Embryonic facial prominence (tissue), 1 donor: ENCODE data around the gene TTC7B.

Source experiments
- DNase-seq: peaks from one replicate; pipeline ENCODE4 v3.0.0-alpha.2; 2016; ENCODE audit errors: extremely low spot score

Gene TTC7B

GRCh38 chr14:90648421-90648820 is 167.8 kb downstream of the TTC7B start:
- DNase-seq, result no peak

GRCh38 chr14:90647473-90648005 is 168.7 kb downstream of the TTC7B start:
- DNase-seq, result no peak

GRCh38 chr14:90645842-90646443 is 170.3 kb downstream of the TTC7B start:
- DNase-seq, result no peak

GRCh38 chr14:90644882-90645281 is 171.3 kb downstream of the TTC7B start:
- no peak for DNase-seq

- DNase-seq, result no peak
Measured at GRCh38 chr14:90643982-90644670, 172.1 kb downstream of the TTC7B start.

GRCh38 chr14:90642244-90642717 is 173.9 kb downstream of the TTC7B start:
- no peak for DNase-seq

- peak; percentile 31 for DNase-seq
Measured at GRCh38 chr14:90641615-90642243, 174.5 kb downstream of the TTC7B start.

- no peak for DNase-seq
Measured at GRCh38 chr14:90641168-90641567, 175.1 kb downstream of the TTC7B start.

- DNase-seq, result no peak
Measured at GRCh38 chr14:90639641-90640040, 176.6 kb downstream of the TTC7B start.

GRCh38 chr14:90632871-90633270 is 183.4 kb downstream of the TTC7B start:
- DNase-seq, result no peak

- no peak for DNase-seq
Measured at GRCh38 chr14:90632451-90632850, 183.8 kb downstream of the TTC7B start.

GRCh38 chr14:90630171-90630806 is 185.9 kb downstream of the TTC7B start:
- DNase-seq, result no peak

- no peak for DNase-seq
Measured at GRCh38 chr14:90629471-90629870, 186.8 kb downstream of the TTC7B start.

GRCh38 chr14:90628825-90629224 is 187.4 kb downstream of the TTC7B start:
- no peak for DNase-seq

- DNase-seq, result no peak
Measured at GRCh38 chr14:90627478-90627877, 188.8 kb downstream of the TTC7B start.

- DNase-seq, result no peak
Measured at GRCh38 chr14:90626550-90626949, 189.7 kb downstream of the TTC7B start.

GRCh38 chr14:90625445-90625844 is 190.8 kb downstream of the TTC7B start:
- DNase-seq, result no peak

- DNase-seq, result no peak
Measured at GRCh38 chr14:90624732-90625400, 191.4 kb downstream of the TTC7B start.

GRCh38 chr14:90624227-90624626 is 192.0 kb downstream of the TTC7B start:
- no peak for DNase-seq

- DNase-seq, result no peak
Measured at GRCh38 chr14:90621201-90621600, 195.0 kb downstream of the TTC7B start.

GRCh38 chr14:90620568-90621077 is 195.6 kb downstream of the TTC7B start:
- no peak for DNase-seq
